Astrocyte of the spinal cord (primary cell): Measurements from ENCODE around the gene RGS3.

Source experiments
- DNase-seq: peaks from one replicate; pipeline ENCODE4 v3.0.0; 2011; ENCODE audit warnings: low read depth, low spot score
- H3K4me3 ChIP-seq: 2 replicates; pipeline ENCODE4 v1.5.1; 2011; ENCODE audit warnings: low read depth, mild to moderate bottlenecking, low read length, moderate library complexity
- CTCF ChIP-seq: IDR thresholded peaks from 2 replicates; pipeline ENCODE4 v1.5.1; 2012; ENCODE audit warnings: low read depth, mild to moderate bottlenecking, low read length, inconsistent platforms
- in situ Hi-C: cut with HindIII; loops from 2 replicates; pipeline ENCODE4 v1.10.0; 2017; ENCODE audit warnings: low sequenced_read_pairs

Gene RGS3

GRCh38 chr9:113516840-113517577 lies 53.5 kb downstream of the RGS3 start:
- in situ Hi-C loops = no loop called here
- H3K4me3 ChIP-seq = no peak overlapping the region
- no peak for TF ChIP-seq CTCF
- DNase-seq = no peak

GRCh38 chr9:113519426-113520108 lies 56.0 kb downstream of the RGS3 start:
- no peak overlapping the region for H3K4me3 ChIP-seq
- in situ Hi-C loops = no loop called here
- no peak for TF ChIP-seq CTCF
- DNase-seq = peak; percentile 66

- H3K4me3 ChIP-seq = no peak overlapping the region
- peak; percentile 41 for DNase-seq
- no peak for TF ChIP-seq CTCF
- in situ Hi-C loops = no loop called here
Observed at GRCh38 chr9:113520109-113520642, 56.6 kb downstream of the RGS3 start.

GRCh38 chr9:113521693-113522255 lies 58.2 kb downstream of the RGS3 start:
- no peak overlapping the region for H3K4me3 ChIP-seq

GRCh38 chr9:113522419-113522818 lies 58.9 kb downstream of the RGS3 start:
- in situ Hi-C loops = no loop called here
- no peak for TF ChIP-seq CTCF
- DNase-seq = no peak
- no peak overlapping the region for H3K4me3 ChIP-seq

More at GRCh38 chr9:113521693-113522255, 58.2 kb downstream of the RGS3 start:
- DNase-seq = no peak
- no peak for TF ChIP-seq CTCF
- in situ Hi-C loops = no loop called here

GRCh38 chr9:113522858-113523257 lies 59.3 kb downstream of the RGS3 start:
- TF ChIP-seq CTCF = no peak
- DNase-seq = no peak
- no peak overlapping the region for H3K4me3 ChIP-seq
- in situ Hi-C loops = no loop called here
